HepG2 (cell line): ENCODE measurements around the gene LDAH. TPM values are rescaled to one million over a fixed set of nuclear protein-coding genes. Genes with fewer than 3 reads are reported as not detected.

Source experiments
- ATAC-seq: fragments of 200-7000 bp; cut with Tn5 transposase; 3 replicates; pipeline ENCODE4 v1.9.1; 2020; ENCODE audit warnings: mild to moderate bottlenecking, moderate library complexity
- BruUV-seq: library from RNA; stranded (reverse); fragments of 400-500 nt; replicated peaks from 2 replicates; lab custom pipeline; 2021; lab: Mats Ljungman, UMichigan
- CTCF ChIA-PET: fragments of 300-600 bp; formaldehyde crosslinking; extraction: SDS; loops from one replicate; lab custom pipeline; 2021; ENCODE audit warnings: low total read pairs, inconsistent platforms, low intra/inter-chr PET ratio; lab: Yijun Ruan, JAX
- POLR2A ChIA-PET: fragments of 350-600 bp; sonication (Branson Sonifier 250); formaldehyde crosslinking; loops from one replicate; lab custom pipeline; 2020; ENCODE audit warnings: antibody characterized with exemption, inconsistent platforms; lab: Yijun Ruan, JAX
- DNase-seq: peaks from one replicate; pipeline ENCODE4 v3.0.0-alpha.2; 2015; ENCODE audit warnings: low spot score
- FAIRE-seq: peaks from 3 replicates; lab custom pipeline; 2011; peaks lifted over from hg19 to GRCh38; lab: Jason Lieb, UNC
- H2AFZ ChIP-seq: one replicate; pipeline ENCODE4 v1.6.1; 2011; ENCODE audit warnings: low read length, inconsistent platforms
- H3K27ac ChIP-seq: fragments of 300-600 bp; 3 replicates; pipeline ENCODE4 v1.8.0; 2011; ENCODE audit warnings: mixed run types, mild to moderate bottlenecking, mixed read lengths, low read length, inconsistent platforms; ENCODE audit not compliant: insufficient read depth; ENCODE audit errors: extremely low read length
- H3K27me3 ChIP-seq, 2 experiments: fragments of 200-600 bp in 1 of 2; 2 replicates in 1 of 2; 3 replicates in 1 of 2; pipeline versions ENCODE4 v1.6.0 to v1.8.0; 2011; ENCODE audit warnings: low read length in 2 of 2, mild to moderate bottlenecking in 2 of 2, moderate library complexity in 2 of 2, inconsistent platforms in 1 of 2; ENCODE audit not compliant: insufficient read depth in 2 of 2, control insufficient read depth in 1 of 2
- H3K36me3 ChIP-seq, 2 experiments: fragments of 200-600 bp in 1 of 2; replicated peaks in 1 of 2; 2 replicates in 1 of 2; 3 replicates in 1 of 2; pipeline versions ENCODE4 v1.5.1 to v1.8.0; 2011; ENCODE audit warnings: low read length in 2 of 2, inconsistent platforms in 1 of 2; ENCODE audit not compliant: insufficient read depth in 2 of 2, control insufficient read depth in 1 of 2
- H3K4me1 ChIP-seq: 2 replicates; pipeline ENCODE4 v1.5.1; 2012; ENCODE audit warnings: low read length, inconsistent platforms; ENCODE audit not compliant: insufficient read depth
- H3K4me2 ChIP-seq: 2 replicates; pipeline ENCODE4 v1.6.0; 2011; ENCODE audit warnings: low read depth, low read length, inconsistent platforms
- H3K4me3 ChIP-seq, 3 experiments: fragments of 200-600 bp in 1 of 3; sonication (generic), shearing (Covaris generic) in 1 of 3; replicated peaks in 1 of 3; 2 replicates each; pipeline ENCODE4 v1.5.1; 2011 to 2016; ENCODE audit warnings: low read length in 3 of 3, inconsistent platforms in 2 of 3, low read depth in 2 of 3, mild to moderate bottlenecking in 2 of 3, control low read depth in 1 of 3, mixed read lengths in 1 of 3; ENCODE audit not compliant: insufficient read depth in 1 of 3
- H3K79me2 ChIP-seq: one replicate; pipeline ENCODE4 v1.6.1; 2011; ENCODE audit warnings: low read length, inconsistent platforms; ENCODE audit not compliant: insufficient read depth
- H3K9ac ChIP-seq: 2 replicates; pipeline ENCODE4 v1.6.0; 2011; ENCODE audit warnings: mild to moderate bottlenecking, low read depth, low read length, inconsistent platforms; ENCODE audit not compliant: insufficient read depth
- H3K9me3 ChIP-seq: 2 replicates; pipeline ENCODE4 v1.5.1; 2012; ENCODE audit warnings: mild to moderate bottlenecking, low read length
- H4K20me1 ChIP-seq: 2 replicates; pipeline ENCODE4 v1.6.0; 2011; ENCODE audit warnings: inconsistent platforms, mild to moderate bottlenecking, low read length, moderate library complexity; ENCODE audit not compliant: insufficient read depth
- BORCS8-MEF2B ChIP-seq: sonication (generic); formaldehyde crosslinking; IDR thresholded peaks from 2 replicates; pipeline ENCODE4 v1.8.0; 2022; ENCODE audit warnings: mild to moderate bottlenecking, missing genetic modification reagents
- BRD4 ChIP-seq: sonication (generic); formaldehyde crosslinking; IDR thresholded peaks from 2 replicates; pipeline ENCODE4 v1.4.0; 2020; ENCODE audit warnings: missing genetic modification reagents
- CENPX ChIP-seq: sonication (generic); formaldehyde crosslinking; IDR thresholded peaks from 2 replicates; pipeline ENCODE4 v1.9.0; 2021; ENCODE audit warnings: mild to moderate bottlenecking, missing genetic modification reagents, moderate library complexity
- MED1 ChIP-seq: sonication (generic); formaldehyde crosslinking; IDR thresholded peaks from 2 replicates; pipeline ENCODE4 v1.4.0; 2020; ENCODE audit warnings: missing genetic modification reagents
- PLRG1 ChIP-seq: fragments of 450-650 bp; conservative IDR thresholded peaks from 2 replicates; pipeline ENCODE4 v1.6.1; 2016
- SOX13 ChIP-seq, 3 experiments: fragments of 450-650 bp in 1 of 3; sonication (generic) in 1 of 3; formaldehyde crosslinking in 1 of 3; IDR thresholded peaks in 2 of 3; conservative IDR thresholded peaks in 1 of 3; 2 replicates each; pipeline versions ENCODE4 v1.5.0 to v1.6.1; 2016 to 2020; ENCODE audit warnings: antibody characterized with exemption in 1 of 3, mild to moderate bottlenecking in 1 of 3, missing compliant biosample characterization in 1 of 3, missing genetic modification reagents in 1 of 3, moderate library complexity in 1 of 3
- SP140L ChIP-seq: sonication (generic); formaldehyde crosslinking; IDR thresholded peaks from 2 replicates; pipeline ENCODE4 v1.4.0; 2020; ENCODE audit warnings: missing genetic modification reagents, borderline replicate concordance
- SPEN ChIP-seq: sonication (generic); formaldehyde crosslinking; IDR thresholded peaks from 2 replicates; pipeline ENCODE4 v1.5.1; 2020; ENCODE audit warnings: low read depth, mild to moderate bottlenecking, missing genetic modification reagents
- TSC22D2 ChIP-seq: sonication (generic); formaldehyde crosslinking; IDR thresholded peaks from 2 replicates; pipeline ENCODE4 v1.5.1; 2020; ENCODE audit warnings: missing genetic modification reagents, mild to moderate bottlenecking, borderline replicate concordance
- ZMYM4 ChIP-seq: sonication (generic); formaldehyde crosslinking; IDR thresholded peaks from 2 replicates; pipeline ENCODE4 v1.8.1; 2023; ENCODE audit warnings: mild to moderate bottlenecking, missing genetic modification reagents
- ZNF337 ChIP-seq: sonication (generic); formaldehyde crosslinking; IDR thresholded peaks from 2 replicates; pipeline ENCODE4 v1.5.1; 2020; ENCODE audit warnings: missing genetic modification reagents, low read depth, mild to moderate bottlenecking, borderline replicate concordance
- ZNF629 ChIP-seq: sonication (generic); formaldehyde crosslinking; conservative IDR thresholded peaks from 2 replicates; pipeline ENCODE4 v1.5.0; 2020; ENCODE audit warnings: missing genetic modification reagents
- WGBS: methylation state at CpG from one replicate; pipeline ENCODE4 v1.1.6; 2017; ENCODE audit warnings: low lambda C conversion rate; 5-methylcytosine and 5-hydroxymethylcytosine counted together
- in situ Hi-C: cut with HindIII; loops from 2 replicates; pipeline ENCODE4 v1.10.0; 2017; ENCODE audit warnings: low pct_unique_long_range_greater_than_20kb; ENCODE audit not compliant: extremely low pct_ligation_motif_present
- intact Hi-C: fragments of 100-400 bp; cut with micrococcal nuclease; formaldehyde crosslinking; loops from one replicate; pipeline ENCODE4 v1.10.0; 2022; ENCODE audit not compliant: unreplicated experiment
- polyA plus RNA-seq, 8 experiments: library from polyadenylated mRNA; depleted of rRNA in 3 of 8; stranded (reverse) in 7 of 8; unstranded in 1 of 8; fragments of >200 nt; fragmentation: Illumina TruSeq in 4 of 8; extraction: Trizol in 4 of 8; gene quantifications; 2 replicates each; pipeline versions ENCODE4 v1.2.1 to v1.2.3, GENCODE V29; 2011 to 2016; ENCODE audit warnings: low read depth in 4 of 8, missing spikeins in 1 of 8, mixed read lengths in 1 of 8; ENCODE audit not compliant: insufficient read depth in 1 of 8
- total RNA-seq, 5 experiments: library from RNA; depleted of rRNA; stranded (reverse); fragments of >200 nt; fragmentation: Illumina TruSeq; extraction: Trizol; gene quantifications; 2 replicates each; pipeline ENCODE4 v1.2.3, GENCODE V29; 2016; ENCODE audit warnings: low read depth in 1 of 5
- TF ChIP-seq, protein P1 (sequence below): sonication (generic); formaldehyde crosslinking; IDR thresholded peaks from 2 replicates; pipeline ENCODE4 v1.4.0; 2020; ENCODE audit warnings: missing genetic modification reagents, borderline replicate concordance
- TF ChIP-seq, protein P2 (sequence below): sonication (generic); formaldehyde crosslinking; IDR thresholded peaks from 2 replicates; pipeline ENCODE4 v1.5.0; 2020; ENCODE audit warnings: mild to moderate bottlenecking, missing genetic modification reagents, moderate library complexity
- TF ChIP-seq, protein P3 (sequence below): sonication (generic); formaldehyde crosslinking; IDR thresholded peaks from 2 replicates; pipeline ENCODE4 v1.5.0; 2020; ENCODE audit warnings: mild to moderate bottlenecking, missing genetic modification reagents, borderline replicate concordance
- TF ChIP-seq, protein P4 (sequence below): sonication (generic); formaldehyde crosslinking; IDR thresholded peaks from 2 replicates; pipeline ENCODE4 v1.4.0; 2020; ENCODE audit warnings: missing genetic modification reagents

The LDAH gene
- total and polyA plus RNA-seq, 2 of the 13 experiments (the other 11 are each of a cell fraction or from before 2014, with no cell fraction given), result 28.8 to 46.2 TPM

DNA sequence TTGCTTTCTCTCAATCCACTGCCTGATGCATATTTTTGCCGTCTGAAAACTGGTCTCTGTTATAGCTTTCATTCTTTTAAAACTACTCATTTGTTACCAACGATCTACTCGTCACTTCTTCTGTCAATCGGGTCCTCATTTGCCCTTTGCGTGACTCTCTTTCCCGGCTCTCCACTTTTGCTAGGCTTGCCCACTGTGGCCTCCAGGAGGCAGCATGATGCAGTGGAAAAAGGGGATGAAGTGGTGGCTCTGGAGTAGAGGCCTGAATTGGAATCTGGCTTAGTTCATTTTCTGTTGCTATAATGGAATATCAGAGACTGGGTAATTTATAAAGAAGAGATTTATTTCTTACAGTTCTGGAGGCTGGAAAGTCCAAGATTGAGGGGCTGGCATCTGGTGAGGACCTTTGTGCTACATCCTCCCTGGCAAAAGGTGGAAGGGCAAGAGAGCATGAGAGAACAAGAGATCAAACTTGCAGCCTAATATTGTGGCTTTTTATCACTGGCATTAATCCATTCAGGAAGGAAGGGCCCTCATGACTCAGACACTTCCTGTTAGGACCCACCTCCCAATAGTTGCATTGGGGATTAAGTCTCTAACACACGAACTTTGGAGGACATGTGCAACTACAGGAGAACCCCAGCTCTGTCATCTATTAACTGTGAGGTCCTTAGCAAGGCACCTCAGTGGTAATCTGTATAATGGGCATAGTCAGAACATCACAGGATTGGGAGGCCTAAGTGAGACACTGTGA, 140.6 kb downstream of the LDAH start:
- no peaks in the 10 kb centered on the region for H3K27me3 ChIP-seq
- intact Hi-C loops (loop anchor here (1.0 kb wide), 1 partner anchor 281 kb away; no protein-coding TSS in a partner anchor), in situ Hi-C loops (loop anchor here (5.0 kb wide), 1 partner anchor 85 kb away; no protein-coding TSS in a partner anchor)
- FAIRE-seq (peak; percentile 73), ATAC-seq (peak; percentile 43), DNase-seq (peak; percentile 47)
- WGBS, result 77% methylated on average over 6 of the region's 7 CpGs
- no peaks in the 10 kb centered on the region for H4K20me1 ChIP-seq
- CTCF ChIA-PET, result interaction anchor here (0.7 to 2.8 kb wide), 5 partner anchors 22 to 281 kb away, joined by 3 to 15 read pairs (median 4); no protein-coding TSS in a partner anchor
- no peaks in the 10 kb centered on the region for H3K9me3 ChIP-seq
- H3K4me1 ChIP-seq, result peaks cover 31% of the 10 kb centered on the region
- BruUV-seq, result no TSS peak
- POLR2A ChIA-PET, result no interaction called here
- no peak overlapping the region for H2AFZ ChIP-seq
- peaks cover 16 to 35% of the 10 kb centered on the region in 2 experiments; a peak in 4 of 5 replicates for H3K36me3 ChIP-seq
- no peak overlapping the region for H3K4me2 ChIP-seq
- no peak overlapping the region for H3K27ac ChIP-seq
- no peak overlapping the region for H3K4me3 ChIP-seq
- no peaks in the 10 kb centered on the region for H3K79me2 ChIP-seq
- no peak overlapping the region for H3K9ac ChIP-seq
- TF ChIP-seq, protein P1, sequence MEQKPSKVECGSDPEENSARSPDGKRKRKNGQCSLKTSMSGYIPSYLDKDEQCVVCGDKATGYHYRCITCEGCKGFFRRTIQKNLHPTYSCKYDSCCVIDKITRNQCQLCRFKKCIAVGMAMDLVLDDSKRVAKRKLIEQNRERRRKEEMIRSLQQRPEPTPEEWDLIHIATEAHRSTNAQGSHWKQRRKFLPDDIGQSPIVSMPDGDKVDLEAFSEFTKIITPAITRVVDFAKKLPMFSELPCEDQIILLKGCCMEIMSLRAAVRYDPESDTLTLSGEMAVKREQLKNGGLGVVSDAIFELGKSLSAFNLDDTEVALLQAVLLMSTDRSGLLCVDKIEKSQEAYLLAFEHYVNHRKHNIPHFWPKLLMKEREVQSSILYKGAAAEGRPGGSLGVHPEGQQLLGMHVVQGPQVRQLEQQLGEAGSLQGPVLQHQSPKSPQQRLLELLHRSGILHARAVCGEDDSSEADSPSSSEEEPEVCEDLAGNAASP, result 0 out of 2 replicates have a peak, but pooled peaks have one; percentile 66
- TF ChIP-seq SPEN (CRISPR knock-in tag) (no peak), PLRG1 (no peak), TSC22D2 (CRISPR knock-in tag) (peak; percentile 44; the same call in 1 of the 2 replicates), ZMYM4 (0 out of 2 replicates have a peak, but pooled peaks have one; percentile 14), BRD4 (no peak), ZNF337 (no peak), ZNF629 (peak; percentile 80), SP140L (CRISPR knock-in tag) (no peak), BORCS8-MEF2B (CRISPR knock-in tag) (peak; percentile 60; the same call in 1 of the 2 replicates), SOX13 (IDR thresholded peaks at IDR 0.05) (no peak), SOX13 (CRISPR knock-in tag; conservative IDR thresholded peaks at IDR 0.05 in 1 of 2, IDR thresholded peaks at IDR 0.05 in 1 of 2) (no peak), MED1 (no peak), CENPX (no peak)
- TF ChIP-seq, protein P2, sequence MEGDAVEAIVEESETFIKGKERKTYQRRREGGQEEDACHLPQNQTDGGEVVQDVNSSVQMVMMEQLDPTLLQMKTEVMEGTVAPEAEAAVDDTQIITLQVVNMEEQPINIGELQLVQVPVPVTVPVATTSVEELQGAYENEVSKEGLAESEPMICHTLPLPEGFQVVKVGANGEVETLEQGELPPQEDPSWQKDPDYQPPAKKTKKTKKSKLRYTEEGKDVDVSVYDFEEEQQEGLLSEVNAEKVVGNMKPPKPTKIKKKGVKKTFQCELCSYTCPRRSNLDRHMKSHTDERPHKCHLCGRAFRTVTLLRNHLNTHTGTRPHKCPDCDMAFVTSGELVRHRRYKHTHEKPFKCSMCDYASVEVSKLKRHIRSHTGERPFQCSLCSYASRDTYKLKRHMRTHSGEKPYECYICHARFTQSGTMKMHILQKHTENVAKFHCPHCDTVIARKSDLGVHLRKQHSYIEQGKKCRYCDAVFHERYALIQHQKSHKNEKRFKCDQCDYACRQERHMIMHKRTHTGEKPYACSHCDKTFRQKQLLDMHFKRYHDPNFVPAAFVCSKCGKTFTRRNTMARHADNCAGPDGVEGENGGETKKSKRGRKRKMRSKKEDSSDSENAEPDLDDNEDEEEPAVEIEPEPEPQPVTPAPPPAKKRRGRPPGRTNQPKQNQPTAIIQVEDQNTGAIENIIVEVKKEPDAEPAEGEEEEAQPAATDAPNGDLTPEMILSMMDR (CRISPR knock-in tag), result peak; percentile 82
- TF ChIP-seq, protein P3, sequence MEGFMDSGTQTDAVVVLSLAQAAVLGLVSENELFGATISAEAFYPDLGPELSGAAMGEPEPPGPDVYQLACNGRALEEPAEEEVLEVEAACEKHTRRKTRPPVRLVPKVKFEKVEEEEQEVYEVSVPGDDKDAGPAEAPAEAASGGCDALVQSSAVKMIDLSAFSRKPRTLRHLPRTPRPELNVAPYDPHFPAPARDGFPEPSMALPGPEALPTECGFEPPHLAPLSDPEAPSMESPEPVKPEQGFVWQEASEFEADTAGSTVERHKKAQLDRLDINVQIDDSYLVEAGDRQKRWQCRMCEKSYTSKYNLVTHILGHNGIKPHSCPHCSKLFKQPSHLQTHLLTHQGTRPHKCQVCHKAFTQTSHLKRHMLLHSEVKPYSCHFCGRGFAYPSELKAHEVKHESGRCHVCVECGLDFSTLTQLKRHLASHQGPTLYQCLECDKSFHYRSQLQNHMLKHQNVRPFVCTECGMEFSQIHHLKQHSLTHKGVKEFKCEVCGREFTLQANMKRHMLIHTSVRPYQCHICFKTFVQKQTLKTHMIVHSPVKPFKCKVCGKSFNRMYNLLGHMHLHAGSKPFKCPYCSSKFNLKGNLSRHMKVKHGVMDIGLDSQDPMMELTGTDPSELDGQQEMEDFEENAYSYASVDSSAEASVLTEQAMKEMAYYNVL (CRISPR knock-in tag), result 0 out of 2 replicates have a peak, but pooled peaks have one; percentile 21
- TF ChIP-seq, protein P4, sequence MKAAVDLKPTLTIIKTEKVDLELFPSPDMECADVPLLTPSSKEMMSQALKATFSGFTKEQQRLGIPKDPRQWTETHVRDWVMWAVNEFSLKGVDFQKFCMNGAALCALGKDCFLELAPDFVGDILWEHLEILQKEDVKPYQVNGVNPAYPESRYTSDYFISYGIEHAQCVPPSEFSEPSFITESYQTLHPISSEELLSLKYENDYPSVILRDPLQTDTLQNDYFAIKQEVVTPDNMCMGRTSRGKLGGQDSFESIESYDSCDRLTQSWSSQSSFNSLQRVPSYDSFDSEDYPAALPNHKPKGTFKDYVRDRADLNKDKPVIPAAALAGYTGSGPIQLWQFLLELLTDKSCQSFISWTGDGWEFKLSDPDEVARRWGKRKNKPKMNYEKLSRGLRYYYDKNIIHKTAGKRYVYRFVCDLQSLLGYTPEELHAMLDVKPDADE, result no peak
